Ishikawa (cell line): ENCODE measurements around the gene NKAIN2.

Experiments
- CEBPB ChIP-seq: IDR thresholded peaks from 2 replicates; pipeline ENCODE4 v1.6.1; 2012
- CREB1 ChIP-seq: IDR thresholded peaks from 2 replicates; pipeline ENCODE4 v1.6.1; 2012; ENCODE audit warnings: low read depth
- EGR1 ChIP-seq: IDR thresholded peaks from 2 replicates; pipeline ENCODE4 v1.6.1; 2012
- EP300 ChIP-seq: IDR thresholded peaks from 2 replicates; pipeline ENCODE4 v1.6.1; 2012; ENCODE audit warnings: borderline replicate concordance
- FOXM1 ChIP-seq: IDR thresholded peaks from 2 replicates; pipeline ENCODE4 v1.6.1; 2012; ENCODE audit warnings: low read depth, borderline replicate concordance
- MAX ChIP-seq: IDR thresholded peaks from 2 replicates; pipeline ENCODE4 v1.6.1; 2012
- NFIC ChIP-seq: IDR thresholded peaks from 2 replicates; pipeline ENCODE4 v1.6.1; 2012
- RAD21 ChIP-seq: IDR thresholded peaks from 2 replicates; pipeline ENCODE4 v1.6.1; 2012; ENCODE audit warnings: low read depth
- REST ChIP-seq: IDR thresholded peaks from 2 replicates; pipeline ENCODE4 v1.6.1; 2012; ENCODE audit warnings: low read depth, mild to moderate bottlenecking
- TAF1 ChIP-seq: IDR thresholded peaks from 2 replicates; pipeline ENCODE4 v1.6.1; 2012; ENCODE audit warnings: low read depth, mild to moderate bottlenecking
- TCF12 ChIP-seq: IDR thresholded peaks from 2 replicates; pipeline ENCODE4 v1.6.1; 2012; ENCODE audit warnings: low read depth
- TEAD4 ChIP-seq: IDR thresholded peaks from 2 replicates; pipeline ENCODE4 v1.6.1; 2012
- USF1 ChIP-seq: IDR thresholded peaks from 2 replicates; pipeline ENCODE4 v1.6.1; 2012
- YY1 ChIP-seq: IDR thresholded peaks from 2 replicates; pipeline ENCODE4 v1.6.1; 2012; ENCODE audit warnings: low read depth
- ZBTB7A ChIP-seq: IDR thresholded peaks from 2 replicates; pipeline ENCODE4 v1.6.1; 2012; ENCODE audit warnings: low read depth

Gene NKAIN2

GRCh38 chr6:124438546-124439065, 634.9 kb downstream of the NKAIN2 start:
- TF ChIP-seq CREB1, result no peak
- no peak for TF ChIP-seq EP300
- no peak for TF ChIP-seq EGR1
- TF ChIP-seq TAF1, result no peak
- TF ChIP-seq YY1, result no peak
- TF ChIP-seq MAX, result no peak
- no peak for TF ChIP-seq CEBPB
- no peak for TF ChIP-seq RAD21
- TF ChIP-seq TCF12, result no peak
- no peak for TF ChIP-seq TEAD4
- no peak for TF ChIP-seq USF1
- TF ChIP-seq REST, result no peak
- no peak for TF ChIP-seq FOXM1
- no peak for TF ChIP-seq NFIC
- no peak for TF ChIP-seq ZBTB7A

GRCh38 chr6:124441450-124441849, 637.8 kb downstream of the NKAIN2 start:
- TF ChIP-seq ZBTB7A (no peak), CREB1 (no peak), MAX (no peak), EP300 (no peak), TCF12 (no peak), RAD21 (no peak)

GRCh38 chr6:124443541-124443940, 639.9 kb downstream of the NKAIN2 start:
- TF ChIP-seq USF1, result no peak
- no peak for TF ChIP-seq CEBPB
- TF ChIP-seq TAF1, result no peak
- TF ChIP-seq FOXM1, result no peak
- no peak for TF ChIP-seq EGR1
- TF ChIP-seq EP300, result no peak
- no peak for TF ChIP-seq TCF12
- TF ChIP-seq MAX, result no peak
- TF ChIP-seq RAD21, result no peak
- TF ChIP-seq NFIC, result no peak
- no peak for TF ChIP-seq REST
- no peak for TF ChIP-seq CREB1
- no peak for TF ChIP-seq ZBTB7A
- TF ChIP-seq TEAD4, result no peak
- TF ChIP-seq YY1, result no peak

- no peak for TF ChIP-seq USF1
- no peak for TF ChIP-seq RAD21
- no peak for TF ChIP-seq YY1
- TF ChIP-seq CEBPB, result no peak
- TF ChIP-seq EP300, result no peak
- no peak for TF ChIP-seq EGR1
- no peak for TF ChIP-seq MAX
- TF ChIP-seq TCF12, result no peak
- TF ChIP-seq FOXM1, result no peak
- TF ChIP-seq NFIC, result no peak
- TF ChIP-seq ZBTB7A, result no peak
- TF ChIP-seq TAF1, result no peak
Measured at GRCh38 chr6:124445581-124445980, 641.9 kb downstream of the NKAIN2 start.

GRCh38 chr6:124446961-124447360, 643.3 kb downstream of the NKAIN2 start:
- TF ChIP-seq CEBPB (no peak), MAX (no peak), FOXM1 (no peak), RAD21 (no peak)
